ENCODE measurements around the gene TAAR5. TPM values are rescaled to one million over a fixed set of nuclear protein-coding genes. Genes with fewer than 3 reads are reported as not detected.
A peak's percentile ranks its signal among the peaks of the same experiment; 100 is the strongest.

Gene TAAR5
- total RNA-seq, 1 experiment from 2014 or later = not detected

DNA sequence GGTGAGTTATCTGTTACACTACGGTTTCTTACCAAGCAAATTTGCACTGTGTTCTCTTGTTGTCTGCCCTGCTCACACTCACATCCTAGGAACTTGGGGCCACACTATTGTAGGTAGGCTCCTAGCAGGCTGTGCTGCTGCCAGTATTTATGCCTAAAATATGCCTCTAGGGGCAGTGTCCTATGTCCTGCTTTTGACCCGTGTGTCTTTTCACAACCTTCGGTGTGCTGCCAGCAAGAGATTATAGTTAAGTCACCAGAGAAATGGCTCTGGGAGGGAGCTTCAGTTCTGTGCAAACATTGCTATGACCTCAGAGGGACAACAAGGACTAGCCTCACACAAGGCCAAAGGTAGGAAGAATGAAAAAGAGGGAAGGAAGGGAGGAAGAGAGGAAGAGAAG is 8.9 kb upstream of the TAAR5 start:
- intact Hi-C loops (cut with micrococcal nuclease) = no loop called here
- no peak overlapping the region for H3K9ac ChIP-seq (ENCODE audit: low read length)
- no peaks in the 10 kb centered on the region for H3K9me3 ChIP-seq (ENCODE audit: low read length)
- no peak overlapping the region for H2AFZ ChIP-seq (ENCODE audit: low read length)
- no peak overlapping the region for H3K4me3 ChIP-seq (ENCODE audit: low read length)
- no peaks in the 10 kb centered on the region for H3K27me3 ChIP-seq (ENCODE audit: low read length)
- no peaks in the 10 kb centered on the region for H4K20me1 ChIP-seq (ENCODE audit: low read length)
- BruUV-seq (replicated peaks) = no TSS peak
- no peaks in the 10 kb centered on the region for H3K79me2 ChIP-seq (ENCODE audit: low read length)
- H3K27ac ChIP-seq (ENCODE audit: low read length) = no peak overlapping the region
- ChIA-PET POLR2A (ENCODE audit: unreplicated experiment) (no interaction called here), CTCF (no interaction called here)
- ATAC-seq = peak; percentile 54; the same call in 1 of the 2 replicates
- H3F3A ChIP-seq (ENCODE audit: low read length, unreplicated experiment) = no peaks in the 10 kb centered on the region
- H3K4me2 ChIP-seq (ENCODE audit: low read length) = no peak overlapping the region
- no peaks in the 10 kb centered on the region for H3K9me2 ChIP-seq (replicated peaks; ENCODE audit: low read length)
- TF ChIP-seq EZH2phosphoT487 (IDR thresholded peaks at IDR 0.05; ENCODE audit: borderline replicate concordance, low read length) = no peak
- TF ChIP-seq, protein P1, sequence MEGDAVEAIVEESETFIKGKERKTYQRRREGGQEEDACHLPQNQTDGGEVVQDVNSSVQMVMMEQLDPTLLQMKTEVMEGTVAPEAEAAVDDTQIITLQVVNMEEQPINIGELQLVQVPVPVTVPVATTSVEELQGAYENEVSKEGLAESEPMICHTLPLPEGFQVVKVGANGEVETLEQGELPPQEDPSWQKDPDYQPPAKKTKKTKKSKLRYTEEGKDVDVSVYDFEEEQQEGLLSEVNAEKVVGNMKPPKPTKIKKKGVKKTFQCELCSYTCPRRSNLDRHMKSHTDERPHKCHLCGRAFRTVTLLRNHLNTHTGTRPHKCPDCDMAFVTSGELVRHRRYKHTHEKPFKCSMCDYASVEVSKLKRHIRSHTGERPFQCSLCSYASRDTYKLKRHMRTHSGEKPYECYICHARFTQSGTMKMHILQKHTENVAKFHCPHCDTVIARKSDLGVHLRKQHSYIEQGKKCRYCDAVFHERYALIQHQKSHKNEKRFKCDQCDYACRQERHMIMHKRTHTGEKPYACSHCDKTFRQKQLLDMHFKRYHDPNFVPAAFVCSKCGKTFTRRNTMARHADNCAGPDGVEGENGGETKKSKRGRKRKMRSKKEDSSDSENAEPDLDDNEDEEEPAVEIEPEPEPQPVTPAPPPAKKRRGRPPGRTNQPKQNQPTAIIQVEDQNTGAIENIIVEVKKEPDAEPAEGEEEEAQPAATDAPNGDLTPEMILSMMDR (conservative IDR thresholded peaks at IDR 0.05; ENCODE audit: low read depth, low read length) = peak; percentile 52
- DNase-seq = peak; percentile 38
- no peaks in the 10 kb centered on the region for H3K4me1 ChIP-seq (ENCODE audit: insufficient read depth, low read length)
- H3K36me3 ChIP-seq (ENCODE audit: low read depth, low read length) = no peaks in the 10 kb centered on the region

DNA sequence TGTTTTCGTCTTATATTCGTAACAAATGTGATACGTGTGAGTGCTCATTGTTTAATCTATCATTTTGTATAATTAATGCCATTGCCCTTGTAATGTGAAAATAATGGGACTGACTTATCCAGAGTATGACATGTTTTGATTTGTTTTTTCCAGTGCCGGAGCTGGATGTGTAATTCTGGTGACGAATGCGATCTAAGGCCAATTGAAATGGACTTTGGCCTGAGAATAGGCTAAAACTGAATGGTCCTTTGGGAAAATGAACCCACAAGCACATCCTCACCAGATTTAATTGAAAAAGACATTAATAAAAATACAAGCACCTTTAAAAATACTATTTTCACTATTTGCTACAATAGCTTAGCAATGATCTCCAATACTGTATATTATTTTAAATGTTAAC is 6.7 kb upstream of the TAAR5 start:
- H3K9me2 ChIP-seq (replicated peaks; ENCODE audit: low read length) = no peaks in the 10 kb centered on the region
- ChIA-PET CTCF (no interaction called here), POLR2A (ENCODE audit: unreplicated experiment) (no interaction called here)
- no peak overlapping the region for H3K27ac ChIP-seq (ENCODE audit: low read length)
- no peaks in the 10 kb centered on the region for H3F3A ChIP-seq (ENCODE audit: low read length, unreplicated experiment)
- ATAC-seq (no peak), DNase-seq (no peak)
- no peaks in the 10 kb centered on the region for H3K27me3 ChIP-seq (ENCODE audit: low read length)
- no peaks in the 10 kb centered on the region for H3K36me3 ChIP-seq (ENCODE audit: low read depth, low read length)
- no peak overlapping the region for H3K4me3 ChIP-seq (ENCODE audit: low read length)
- H2AFZ ChIP-seq (ENCODE audit: low read length) = no peak overlapping the region
- no peaks in the 10 kb centered on the region for H3K79me2 ChIP-seq (ENCODE audit: low read length)
- H3K9ac ChIP-seq (ENCODE audit: low read length) = no peak overlapping the region
- no peaks in the 10 kb centered on the region for H3K9me3 ChIP-seq (ENCODE audit: low read length)
- H3K4me1 ChIP-seq (ENCODE audit: insufficient read depth, low read length) = no peaks in the 10 kb centered on the region
- H3K4me2 ChIP-seq (ENCODE audit: low read length) = no peak overlapping the region
- no peaks in the 10 kb centered on the region for H4K20me1 ChIP-seq (ENCODE audit: low read length)
- intact Hi-C loops (cut with micrococcal nuclease) = no loop called here
- no TSS peak for BruUV-seq (replicated peaks)
- TF ChIP-seq, protein P1 (conservative IDR thresholded peaks at IDR 0.05; ENCODE audit: low read depth, low read length) = no peak
- no peak for TF ChIP-seq EZH2phosphoT487 (IDR thresholded peaks at IDR 0.05; ENCODE audit: borderline replicate concordance, low read length)
- no peak for TF ChIP-seq EZH2 (IDR thresholded peaks at IDR 0.05; ENCODE audit: low read length, unreplicated experiment)

DNA sequence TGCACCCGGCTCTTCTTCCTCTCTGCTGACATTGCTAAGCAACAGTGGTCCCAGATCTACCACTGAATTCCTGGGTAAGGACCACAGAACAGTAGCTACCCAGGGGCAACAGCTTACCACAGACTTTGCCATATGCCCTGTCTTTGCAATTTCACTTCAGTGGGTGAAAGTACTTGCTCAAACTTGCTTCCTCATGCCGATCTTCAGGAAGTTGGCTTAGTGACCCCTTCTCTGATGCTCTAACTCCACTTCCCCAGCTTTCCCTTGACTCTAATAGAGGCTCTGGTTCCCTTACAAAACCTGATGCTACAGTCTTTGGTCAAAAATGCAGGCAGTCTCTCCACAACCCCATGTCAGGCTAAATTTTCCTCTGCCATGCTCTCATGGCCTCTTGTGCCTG is 3.3 kb upstream of the TAAR5 start:
- H3K36me3 ChIP-seq (ENCODE audit: low read depth, low read length) = no peaks in the 10 kb centered on the region
- ATAC-seq (no peak), DNase-seq (no peak)
- BruUV-seq (replicated peaks) = no TSS peak
- no peaks in the 10 kb centered on the region for H3K27me3 ChIP-seq (ENCODE audit: low read length)
- no peaks in the 10 kb centered on the region for H3K79me2 ChIP-seq (ENCODE audit: low read length)
- no peaks in the 10 kb centered on the region for H3K9me2 ChIP-seq (replicated peaks; ENCODE audit: low read length)
- H3K4me3 ChIP-seq (ENCODE audit: low read length) = no peak overlapping the region
- H4K20me1 ChIP-seq (ENCODE audit: low read length) = no peaks in the 10 kb centered on the region
- H3K9ac ChIP-seq (ENCODE audit: low read length) = no peak overlapping the region
- intact Hi-C loops (cut with micrococcal nuclease) = no loop called here
- H3K27ac ChIP-seq (ENCODE audit: low read length) = no peak overlapping the region
- H3F3A ChIP-seq (ENCODE audit: low read length, unreplicated experiment) = no peaks in the 10 kb centered on the region
- CTCF ChIA-PET = no interaction called here
- TF ChIP-seq EZH2 (IDR thresholded peaks at IDR 0.05; ENCODE audit: low read length, unreplicated experiment) = no peak
- TF ChIP-seq, protein P1 (conservative IDR thresholded peaks at IDR 0.05; ENCODE audit: low read depth, low read length) = no peak
- TF ChIP-seq EZH2phosphoT487 (IDR thresholded peaks at IDR 0.05; ENCODE audit: borderline replicate concordance, low read length) = no peak
- no peak overlapping the region for H2AFZ ChIP-seq (ENCODE audit: low read length)
- no peaks in the 10 kb centered on the region for H3K4me1 ChIP-seq (ENCODE audit: insufficient read depth, low read length)
- POLR2A ChIA-PET (ENCODE audit: unreplicated experiment) = no interaction called here
- H3K4me2 ChIP-seq (ENCODE audit: low read length) = no peak overlapping the region
- no peaks in the 10 kb centered on the region for H3K9me3 ChIP-seq (ENCODE audit: low read length)

Measured in PC-3 (cell line).